ENCODE measurements around the gene ALDH3A1. TPM values are rescaled to one million over a fixed set of nuclear protein-coding genes. Genes with fewer than 3 reads are reported as not detected.

The ALDH3A1 gene
- total RNA-seq = not detected
- under 1 TPM in 1 of 4 donors, not detected in 3; 0.14 TPM for polyA plus RNA-seq

DNA sequence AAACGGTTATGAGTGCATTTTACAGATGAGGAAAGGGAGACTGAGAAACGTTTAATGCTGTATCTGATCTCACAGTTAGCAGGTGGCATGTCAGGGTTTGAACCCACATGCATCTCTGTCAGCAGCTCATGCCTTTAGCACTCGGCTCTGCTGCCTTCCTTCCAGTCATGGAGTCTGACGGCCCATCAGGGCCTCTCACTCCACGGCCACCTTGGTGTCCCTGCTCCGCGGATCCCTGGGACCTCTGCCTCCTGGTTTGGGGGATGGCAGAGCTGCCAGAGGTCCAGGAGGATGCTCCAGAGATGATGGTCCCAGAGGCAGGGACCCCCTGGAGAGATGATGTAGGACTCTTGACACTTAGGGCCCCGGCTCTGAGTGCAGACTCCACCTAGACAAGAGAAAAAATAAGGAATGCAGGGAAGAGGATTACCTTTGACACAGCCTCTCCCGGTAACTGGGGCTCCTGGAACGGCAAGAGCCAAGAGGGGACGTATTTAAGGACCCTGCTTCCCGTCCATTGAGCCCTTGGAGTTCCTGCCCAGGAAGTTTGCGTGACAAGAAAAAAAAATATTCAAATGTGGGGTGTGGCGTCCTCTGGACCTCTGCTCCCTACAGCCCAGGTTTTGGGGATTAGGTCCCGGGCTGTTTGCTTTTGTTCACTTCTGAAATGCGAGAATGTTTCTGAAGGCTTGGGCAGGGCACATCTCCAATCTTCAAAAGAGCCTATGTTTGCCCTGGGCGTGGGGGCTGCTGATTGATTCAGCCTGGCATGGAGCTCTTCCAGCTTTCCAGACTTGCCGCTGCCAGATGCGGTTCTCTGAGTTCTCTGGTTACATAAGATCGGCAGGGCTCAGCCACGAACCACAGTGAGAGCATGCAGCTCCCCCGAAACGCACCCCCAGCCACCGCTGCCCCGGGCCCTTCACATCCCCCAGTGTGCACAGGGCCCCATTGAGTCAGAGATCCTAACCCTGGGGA is at the start of gene ALDH3A1:
Gene ALDH3A1 (minus strand): TSS at position 470 of the 978 bp plus-strand sequence. CDS start 3,169 bp downstream, outside the sequence.
- H3K27ac Mint-ChIP-seq = no peak within 1 kb of the TSS
- Histone ChIP-seq H3K27ac (ENCODE audit: insufficient read depth, low read length, poor library complexity, severe bottlenecking) (no peak within 1 kb of the TSS), H3K36me3 (ENCODE audit: control insufficient read depth, insufficient read depth, low read length) (no peaks in the 10 kb centered on the region), H3K27me3 (ENCODE audit: control insufficient read depth, insufficient read depth, low read length) (peaks cover 3% of the 10 kb centered on the region), H3K4me1 (ENCODE audit: control insufficient read depth, insufficient read depth, low read length, poor library complexity, severe bottlenecking) (peaks cover 5% of the 10 kb centered on the region), H3K9me3 (ENCODE audit: control insufficient read depth in 2 of 2, low read length in 2 of 2) (no peaks in the 10 kb centered on the region), H3K4me3 (ENCODE audit: low read depth, low read length) (no peak within 1 kb of the TSS)
- DNase-seq (no peak), ATAC-seq (ENCODE audit: low read depth in 2 of 2) (no peak)
- H3K36me3 Mint-ChIP-seq = no peaks in the 10 kb centered on the region
- no peak within 1 kb of the TSS for H3K4me3 Mint-ChIP-seq
- H3K27me3 Mint-ChIP-seq = peaks cover 16% of the 10 kb centered on the region
- peaks cover 0 to 8% (median 3%) of the 10 kb centered on the region in 4 donors for H3K4me1 Mint-ChIP-seq
- peaks cover 0 to 2% (median 0%) of the 10 kb centered on the region in 7 donors for H3K9me3 Mint-ChIP-seq

DNA sequence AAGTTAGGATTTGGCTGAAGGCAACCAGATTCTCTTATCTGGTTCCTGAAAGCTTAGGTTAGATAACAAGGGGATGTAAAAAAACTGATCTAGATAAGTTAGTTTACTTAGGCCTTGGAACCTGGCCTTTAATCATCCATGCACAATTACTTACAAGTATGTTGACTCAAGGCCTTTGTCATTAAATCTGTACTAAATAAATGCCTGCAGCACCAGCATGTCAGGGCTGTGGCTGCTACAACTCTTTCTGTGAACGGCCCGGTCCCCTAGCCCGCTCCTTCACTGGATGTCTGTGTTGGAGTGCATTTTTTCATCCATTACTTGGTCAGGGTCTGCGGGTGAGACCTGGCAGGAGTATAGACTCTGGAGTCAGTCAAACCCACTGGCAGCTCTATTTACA is 48.4 kb upstream of the ALDH3A1 start:
- Histone ChIP-seq H3K27ac (ENCODE audit: insufficient read depth, low read length, poor library complexity, severe bottlenecking) (no peak overlapping the region), H3K4me1 (ENCODE audit: control insufficient read depth, insufficient read depth, low read length, poor library complexity, severe bottlenecking) (no peaks in the 10 kb centered on the region), H3K4me3 (ENCODE audit: low read depth, low read length) (no peak overlapping the region), H3K36me3 (ENCODE audit: control insufficient read depth, insufficient read depth, low read length) (peaks cover 30% of the 10 kb centered on the region), H3K9me3 (ENCODE audit: control insufficient read depth in 2 of 2, low read length in 2 of 2) (peaks cover 11% of the 10 kb centered on the region in 2 experiments), H3K27me3 (ENCODE audit: control insufficient read depth, insufficient read depth, low read length) (no peaks in the 10 kb centered on the region)
- Mint-ChIP-seq H3K27me3 (no peaks in the 10 kb centered on the region), H3K4me3 (no peak overlapping the region), H3K9me3 (peaks cover 0 to 35% (median 10%) of the 10 kb centered on the region in 7 donors), H3K36me3 (peaks cover 47% of the 10 kb centered on the region), H3K4me1 (peaks cover 0 to 10% (median 9%) of the 10 kb centered on the region in 4 donors), H3K27ac (no peak overlapping the region)
- DNase-seq (no peak), ATAC-seq (ENCODE audit: low read depth in 2 of 2) (no peak)

DNA sequence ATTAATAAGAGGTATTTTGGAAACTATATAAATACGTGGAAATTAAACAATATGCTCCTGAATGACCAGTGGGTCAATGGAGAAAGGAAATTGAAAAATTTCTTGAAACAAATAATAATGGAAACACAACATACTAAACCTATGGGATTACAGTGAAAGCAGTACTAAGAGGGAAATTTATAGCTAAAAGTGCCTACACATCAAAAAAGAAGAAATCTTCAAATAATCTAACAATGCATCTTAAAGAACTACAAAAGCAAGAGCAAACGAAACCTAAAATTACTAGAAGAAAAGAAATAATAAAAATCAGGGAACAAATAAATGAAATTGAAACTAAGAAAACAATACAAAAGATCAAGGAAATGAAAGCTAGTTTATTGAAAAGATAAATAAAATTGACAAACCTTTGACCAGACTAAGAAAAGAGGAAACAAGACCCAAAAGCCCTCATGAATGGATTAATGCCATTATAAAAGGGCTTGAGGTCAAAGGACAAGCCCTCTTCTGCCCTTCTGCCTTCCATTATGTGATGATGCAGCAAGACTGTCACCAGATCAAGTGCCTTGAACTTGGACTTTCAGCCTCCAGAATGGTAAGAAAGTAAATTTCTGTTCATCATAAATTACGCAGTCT is 43.9 kb upstream of the ALDH3A1 start:
- Mint-ChIP-seq H3K27ac (no peak overlapping the region), H3K4me1 (peaks cover 0 to 13% (median 1%) of the 10 kb centered on the region in 4 donors), H3K27me3 (no peaks in the 10 kb centered on the region), H3K9me3 (peaks cover 0 to 32% (median 13%) of the 10 kb centered on the region in 7 donors), H3K4me3 (no peak overlapping the region), H3K36me3 (peaks cover 57% of the 10 kb centered on the region)
- Histone ChIP-seq H3K4me1 (ENCODE audit: control insufficient read depth, insufficient read depth, low read length, poor library complexity, severe bottlenecking) (no peaks in the 10 kb centered on the region), H3K9me3 (ENCODE audit: control insufficient read depth in 2 of 2, low read length in 2 of 2) (peaks cover 7 to 11% of the 10 kb centered on the region in 2 experiments), H3K4me3 (ENCODE audit: low read depth, low read length) (no peak overlapping the region), H3K27me3 (ENCODE audit: control insufficient read depth, insufficient read depth, low read length) (no peaks in the 10 kb centered on the region), H3K36me3 (ENCODE audit: control insufficient read depth, insufficient read depth, low read length) (peaks cover 24% of the 10 kb centered on the region), H3K27ac (ENCODE audit: insufficient read depth, low read length, poor library complexity, severe bottlenecking) (no peak overlapping the region)
- no peak for ATAC-seq (ENCODE audit: low read depth in 2 of 2)
- no peak for DNase-seq

DNA sequence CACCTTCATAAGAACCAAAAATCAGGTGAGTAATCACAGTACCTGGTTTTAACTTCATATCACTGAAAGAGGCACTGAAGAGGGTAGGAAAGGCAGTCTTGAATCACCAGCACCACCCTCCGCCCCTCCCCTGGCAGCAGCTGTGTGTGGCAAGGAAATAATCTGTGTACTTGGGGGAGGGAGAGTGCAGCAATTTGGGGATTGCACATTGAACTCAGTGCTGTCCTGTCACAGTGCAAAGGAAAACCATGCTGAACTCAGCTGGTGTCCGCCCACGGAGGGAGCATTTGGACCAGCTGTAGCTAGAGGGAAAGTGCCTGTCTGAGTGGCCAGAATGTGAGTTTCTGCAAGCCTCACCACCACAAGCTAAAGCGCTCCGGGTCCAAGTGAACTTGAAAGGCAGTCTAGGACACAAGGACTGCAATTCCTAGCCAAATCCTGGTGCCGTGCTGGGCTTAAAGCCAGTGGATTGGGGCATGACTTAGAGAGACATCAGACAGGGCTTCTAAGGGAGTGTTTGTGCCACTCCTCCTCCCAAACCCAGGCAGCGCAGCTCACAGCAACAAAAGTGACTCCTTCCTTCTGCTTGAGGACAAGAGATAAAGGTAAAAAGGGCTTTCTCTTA is 39.7 kb upstream of the ALDH3A1 start:
- no peak for DNase-seq
- Histone ChIP-seq H3K4me1 (ENCODE audit: control insufficient read depth, insufficient read depth, low read length, poor library complexity, severe bottlenecking) (no peaks in the 10 kb centered on the region), H3K36me3 (ENCODE audit: control insufficient read depth, insufficient read depth, low read length) (no peaks in the 10 kb centered on the region), H3K4me3 (ENCODE audit: low read depth, low read length) (no peak overlapping the region), H3K9me3 (ENCODE audit: control insufficient read depth in 2 of 2, low read length in 2 of 2) (no peaks in the 10 kb centered on the region), H3K27me3 (ENCODE audit: control insufficient read depth, insufficient read depth, low read length) (no peaks in the 10 kb centered on the region), H3K27ac (ENCODE audit: insufficient read depth, low read length, poor library complexity, severe bottlenecking) (no peak overlapping the region)
- Mint-ChIP-seq H3K4me1 (peaks cover 0 to 6% (median 0%) of the 10 kb centered on the region in 4 donors), H3K27ac (no peak overlapping the region), H3K36me3 (peaks cover 28% of the 10 kb centered on the region), H3K9me3 (peaks cover 0 to 6% (median 0%) of the 10 kb centered on the region in 7 donors), H3K27me3 (no peaks in the 10 kb centered on the region), H3K4me3 (no peak overlapping the region)
- ATAC-seq (ENCODE audit: low read depth in 2 of 2) = no peak

DNA sequence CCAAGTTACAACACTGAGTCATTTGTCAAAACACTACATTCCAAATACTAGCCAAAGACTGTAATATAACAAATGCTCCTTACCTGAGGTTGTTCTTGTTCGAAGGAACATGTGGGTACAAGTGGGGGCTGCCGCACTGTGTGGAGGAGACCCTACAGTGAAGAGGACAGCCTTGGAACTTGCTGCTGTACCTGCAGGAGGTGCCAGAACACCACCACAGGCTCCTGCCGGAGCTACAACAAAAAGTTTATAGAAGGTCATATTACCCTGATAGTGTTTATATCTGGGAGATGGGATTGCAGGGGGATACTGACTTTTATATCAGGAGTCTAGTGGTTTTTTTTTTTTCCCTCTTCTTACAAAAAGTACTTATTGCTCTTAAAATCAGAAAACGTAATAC is 37.8 kb upstream of the ALDH3A1 start:
- Histone ChIP-seq H3K4me1 (ENCODE audit: control insufficient read depth, insufficient read depth, low read length, poor library complexity, severe bottlenecking) (no peaks in the 10 kb centered on the region), H3K27me3 (ENCODE audit: control insufficient read depth, insufficient read depth, low read length) (no peaks in the 10 kb centered on the region), H3K27ac (ENCODE audit: insufficient read depth, low read length, poor library complexity, severe bottlenecking) (no peak overlapping the region), H3K9me3 (ENCODE audit: control insufficient read depth in 2 of 2, low read length in 2 of 2) (no peaks in the 10 kb centered on the region), H3K36me3 (ENCODE audit: control insufficient read depth, insufficient read depth, low read length) (no peaks in the 10 kb centered on the region), H3K4me3 (ENCODE audit: low read depth, low read length) (no peak overlapping the region)
- DNase-seq (no peak), ATAC-seq (ENCODE audit: low read depth in 2 of 2) (no peak)
- H3K27me3 Mint-ChIP-seq = no peaks in the 10 kb centered on the region
- H3K9me3 Mint-ChIP-seq = peaks cover 0 to 4% (median 0%) of the 10 kb centered on the region in 7 donors
- H3K36me3 Mint-ChIP-seq = peaks cover 31% of the 10 kb centered on the region
- H3K27ac Mint-ChIP-seq = no peak overlapping the region
- no peak overlapping the region for H3K4me3 Mint-ChIP-seq
- H3K4me1 Mint-ChIP-seq = peaks cover 6 to 14% (median 10%) of the 10 kb centered on the region in 4 donors

DNA sequence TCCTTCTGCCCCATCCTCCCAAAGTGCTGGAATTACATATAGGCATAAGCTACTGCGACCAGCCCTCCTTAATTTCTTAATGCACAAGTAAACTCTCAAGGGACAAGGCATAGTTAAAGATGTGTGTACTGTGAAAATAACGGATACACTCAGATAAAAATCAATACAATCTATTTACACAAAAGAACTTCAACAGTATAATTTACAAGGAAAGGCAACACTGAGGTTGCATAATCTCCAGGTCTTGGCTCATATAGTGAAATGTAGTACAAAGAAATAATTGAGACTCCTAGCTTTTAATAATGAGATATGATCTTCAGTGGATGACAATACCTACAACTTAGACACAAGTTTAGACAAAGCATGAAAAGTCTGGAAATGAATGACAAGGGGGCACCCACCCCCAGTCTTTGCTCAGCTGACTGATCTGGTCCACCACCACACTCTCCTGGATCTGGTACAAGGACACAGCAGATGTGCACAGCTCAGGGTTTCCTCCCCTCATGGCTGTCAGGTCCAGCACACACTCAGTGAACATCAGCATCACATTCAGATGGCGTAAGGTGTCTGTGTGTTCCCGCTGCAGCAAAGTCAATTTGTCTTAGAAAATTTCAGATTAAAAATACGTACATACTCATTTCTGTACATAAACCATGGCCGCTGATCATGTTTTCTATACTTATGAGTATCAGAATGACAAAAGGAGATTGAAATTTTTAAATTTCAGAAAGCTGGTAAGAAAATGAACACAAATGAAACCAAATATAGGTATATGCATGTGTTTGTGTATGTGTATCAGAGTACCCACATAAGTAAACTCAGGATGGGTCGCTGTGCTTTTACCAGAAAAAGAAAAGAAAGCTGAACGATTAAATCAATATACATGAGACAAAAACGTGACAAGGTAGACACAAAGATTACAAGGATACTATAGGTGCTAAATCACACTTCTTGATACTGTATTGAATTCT is 33.7 kb upstream of the ALDH3A1 start:
- Mint-ChIP-seq H3K4me3 (peak overlapping the region in 1 of 4 donors; percentile 51), H3K27me3 (no peaks in the 10 kb centered on the region), H3K36me3 (peaks cover 16% of the 10 kb centered on the region), H3K9me3 (no peaks in the 10 kb centered on the region), H3K4me1 (peaks cover 6 to 12% (median 8%) of the 10 kb centered on the region in 4 donors), H3K27ac (peak overlapping the region in 2 of 3 donors; percentile 61 to 77)
- ATAC-seq (ENCODE audit: low read depth in 2 of 2) (no peak), DNase-seq (no peak)
- no peak overlapping the region for H3K27ac ChIP-seq (ENCODE audit: insufficient read depth, low read length, poor library complexity, severe bottlenecking)
- H3K36me3 ChIP-seq (ENCODE audit: control insufficient read depth, insufficient read depth, low read length) = peaks cover 3% of the 10 kb centered on the region
- no peaks in the 10 kb centered on the region for H3K4me1 ChIP-seq (ENCODE audit: control insufficient read depth, insufficient read depth, low read length, poor library complexity, severe bottlenecking)
- H3K9me3 ChIP-seq (ENCODE audit: control insufficient read depth in 2 of 2, low read length in 2 of 2) = no peaks in the 10 kb centered on the region
- no peak overlapping the region for H3K4me3 ChIP-seq (ENCODE audit: low read depth, low read length)
- no peaks in the 10 kb centered on the region for H3K27me3 ChIP-seq (ENCODE audit: control insufficient read depth, insufficient read depth, low read length)

DNA sequence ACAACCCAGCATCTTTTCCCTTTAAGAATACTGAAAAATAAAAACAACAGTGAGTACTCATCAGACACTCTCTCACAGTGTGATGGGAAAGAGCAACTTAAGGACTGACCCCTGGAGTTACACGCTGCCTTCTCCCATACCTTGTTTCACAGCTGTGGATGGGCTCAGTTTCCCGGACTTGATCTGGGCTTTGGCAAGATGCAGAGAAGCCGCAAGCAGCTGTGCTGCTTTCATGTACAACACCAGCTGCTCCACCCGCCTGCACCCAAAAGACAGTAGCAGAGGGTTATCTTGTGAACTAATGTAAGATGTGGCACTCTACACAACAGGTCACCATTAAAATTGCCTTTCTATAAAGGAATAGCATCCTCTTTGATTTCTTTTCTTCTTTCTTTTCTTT is 32.7 kb upstream of the ALDH3A1 start:
- peak overlapping the region; percentile 59 to 90 (median 61) for H3K27ac Mint-ChIP-seq
- Histone ChIP-seq H3K9me3 (ENCODE audit: control insufficient read depth in 2 of 2, low read length in 2 of 2) (no peaks in the 10 kb centered on the region), H3K4me3 (ENCODE audit: low read depth, low read length) (no peak overlapping the region), H3K4me1 (ENCODE audit: control insufficient read depth, insufficient read depth, low read length, poor library complexity, severe bottlenecking) (no peaks in the 10 kb centered on the region), H3K36me3 (ENCODE audit: control insufficient read depth, insufficient read depth, low read length) (peaks cover 6% of the 10 kb centered on the region), H3K27ac (ENCODE audit: insufficient read depth, low read length, poor library complexity, severe bottlenecking) (no peak overlapping the region), H3K27me3 (ENCODE audit: control insufficient read depth, insufficient read depth, low read length) (no peaks in the 10 kb centered on the region)
- ATAC-seq (ENCODE audit: low read depth in 2 of 2) (no peak), DNase-seq (no peak)
- H3K9me3 Mint-ChIP-seq = no peaks in the 10 kb centered on the region
- no peak overlapping the region for H3K4me3 Mint-ChIP-seq
- no peaks in the 10 kb centered on the region for H3K27me3 Mint-ChIP-seq
- H3K36me3 Mint-ChIP-seq = peaks cover 20% of the 10 kb centered on the region
- peaks cover 6 to 12% (median 8%) of the 10 kb centered on the region in 4 donors for H3K4me1 Mint-ChIP-seq

Measured in CD4-positive, CD25-positive, alpha-beta regulatory T cell (primary cell).